Right lung (tissue), 5 donors: ENCODE results near the gene GLB1L2. TPM values are rescaled to one million over a fixed set of nuclear protein-coding genes. Genes with fewer than 3 reads are reported as not detected.
"Not testable (repeated sequence)": the region's sequence is repeated elsewhere in the genome, so short reads cannot be mapped to it uniquely, and the experiment has no call there.

Experiments used
- DNase-seq, 2 donors: peaks; one replicate each; pipeline ENCODE4 v3.0.0-alpha.2; 2013
- polyA plus RNA-seq, 5 donors: library from polyadenylated mRNA; unstranded; fragments of 120-200 nt; gene quantifications; one replicate each; pipeline versions ENCODE4 v1.2.1 to v1.2.3, GENCODE V29; 2013; ENCODE audit warnings: inconsistent platforms in 1 of 5, low replicate concordance in 1 of 5; ENCODE audit not compliant: insufficient read length in 5 of 5, insufficient read depth in 1 of 5

The GLB1L2 gene
- polyA plus RNA-seq, 5 donors = 4.7 to 6.0 (median 4.8) TPM

DNA sequence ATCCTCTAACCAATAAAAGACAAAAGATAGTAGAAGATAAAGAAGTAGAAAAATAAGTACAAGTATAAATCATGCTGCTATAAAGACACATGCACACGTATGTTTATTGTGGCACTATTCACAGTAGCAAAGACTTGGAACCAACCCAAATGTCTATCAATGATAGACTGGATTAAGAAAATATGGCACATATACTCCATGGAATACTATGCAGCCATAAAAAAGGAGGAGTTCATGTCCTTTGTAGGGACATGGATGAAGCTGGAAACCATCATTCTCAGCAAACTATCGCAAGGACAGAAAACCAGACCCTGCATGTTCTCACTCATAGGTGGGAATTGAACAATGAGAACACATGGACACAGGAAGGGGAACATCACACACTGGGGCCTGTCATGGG, 10.4 kb upstream of the GLB1L2 start:
- not testable (repeated sequence) for DNase-seq

DNA sequence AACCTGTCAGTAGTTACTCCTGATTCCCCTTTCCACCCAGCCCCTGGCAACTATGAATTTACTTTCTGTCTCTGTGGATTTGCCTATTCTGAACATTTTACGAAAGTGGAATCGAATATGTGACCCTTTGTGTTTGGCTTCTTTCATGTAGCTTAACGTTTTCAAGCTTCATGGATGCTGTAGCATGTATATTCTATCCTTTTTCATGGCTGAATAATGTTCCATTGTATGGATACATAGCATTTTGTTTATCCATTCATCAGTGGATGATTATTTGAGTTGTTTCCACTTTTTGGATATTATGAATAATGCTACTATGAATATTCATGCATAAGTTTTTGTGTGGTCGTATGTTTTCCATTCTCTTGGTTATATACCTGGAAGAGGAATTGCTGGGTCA, 9.2 kb upstream of the GLB1L2 start:
- no peak for DNase-seq

DNA sequence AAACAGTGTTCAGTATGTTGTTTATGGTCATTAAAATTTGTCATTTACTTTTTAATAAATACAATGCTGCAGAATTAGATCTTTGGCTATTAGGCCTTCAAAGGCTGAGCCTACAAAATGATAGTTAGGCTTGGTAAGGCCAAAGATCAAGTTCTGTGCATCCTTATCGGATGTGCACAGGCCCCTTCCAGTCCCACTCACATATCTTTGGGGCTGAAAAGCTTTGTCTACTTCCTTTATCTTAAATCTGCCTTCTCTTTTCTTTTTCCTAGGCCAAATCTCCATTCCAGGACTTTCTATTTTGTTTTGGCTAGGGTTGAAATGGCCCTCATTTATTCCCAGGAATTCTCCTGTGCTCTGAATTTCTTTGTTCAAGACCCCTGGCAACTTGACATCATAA, 3.4 kb upstream of the GLB1L2 start:
- DNase-seq = no peak

DNA sequence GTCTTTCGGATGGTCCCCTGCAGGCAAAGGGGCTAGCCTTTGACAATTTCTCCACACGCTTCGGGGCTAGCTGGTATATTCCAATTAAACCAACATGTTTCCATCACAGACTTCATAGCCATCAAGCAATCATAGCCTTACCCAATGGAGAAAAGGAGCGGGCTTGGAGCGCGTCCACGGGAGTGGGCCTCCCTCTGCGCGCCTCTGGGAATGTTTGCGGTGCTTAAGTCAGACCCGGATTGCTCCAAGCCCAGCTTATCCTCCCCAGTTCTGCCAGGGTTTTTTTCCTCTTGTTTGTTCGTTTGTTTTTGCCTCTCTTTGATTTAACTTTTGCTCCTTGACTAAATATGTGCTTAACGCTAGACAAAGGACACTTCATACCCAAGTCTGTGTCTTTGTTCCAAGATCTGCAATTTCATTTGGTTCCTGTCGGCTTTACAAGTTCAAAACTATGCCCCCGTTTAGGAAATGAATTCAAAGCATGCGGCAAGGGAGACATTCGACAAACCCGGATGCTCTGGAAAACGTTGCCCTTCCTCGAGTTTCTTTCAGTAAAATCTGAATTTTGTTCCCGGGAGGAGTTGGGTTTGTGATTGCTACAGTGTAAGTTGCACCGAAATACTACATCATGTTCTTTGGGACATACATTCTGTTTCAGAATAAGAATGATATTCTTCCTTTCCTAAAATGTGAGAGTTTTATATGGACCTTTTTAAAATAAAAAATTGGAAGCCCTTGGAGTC, 1.0 kb upstream of the GLB1L2 start:
- DNase-seq = no peak

DNA sequence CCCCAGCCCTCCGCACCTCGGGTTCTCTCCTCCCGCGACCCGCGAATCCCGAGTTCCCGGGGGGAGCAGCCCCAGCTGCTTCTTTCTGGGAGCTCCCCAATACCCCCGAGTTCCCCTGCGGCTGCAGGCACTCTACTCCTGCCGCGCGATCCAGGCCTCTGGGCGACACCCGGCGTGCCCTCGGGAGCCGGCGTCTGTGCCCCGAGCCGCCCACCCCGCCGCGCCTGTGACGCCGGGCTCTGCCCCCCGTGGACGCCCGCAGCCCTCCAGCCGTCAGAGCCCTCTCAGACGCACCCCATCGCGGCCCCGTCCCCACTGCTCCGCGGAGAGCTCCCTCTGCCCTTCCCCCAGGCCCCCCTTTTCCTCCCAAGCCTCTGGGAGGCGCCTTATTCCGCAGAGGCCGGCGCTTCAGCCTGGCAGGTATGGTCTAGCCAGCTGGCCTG, 422 bp downstream of the GLB1L2 start:
- no peak for DNase-seq

DNA sequence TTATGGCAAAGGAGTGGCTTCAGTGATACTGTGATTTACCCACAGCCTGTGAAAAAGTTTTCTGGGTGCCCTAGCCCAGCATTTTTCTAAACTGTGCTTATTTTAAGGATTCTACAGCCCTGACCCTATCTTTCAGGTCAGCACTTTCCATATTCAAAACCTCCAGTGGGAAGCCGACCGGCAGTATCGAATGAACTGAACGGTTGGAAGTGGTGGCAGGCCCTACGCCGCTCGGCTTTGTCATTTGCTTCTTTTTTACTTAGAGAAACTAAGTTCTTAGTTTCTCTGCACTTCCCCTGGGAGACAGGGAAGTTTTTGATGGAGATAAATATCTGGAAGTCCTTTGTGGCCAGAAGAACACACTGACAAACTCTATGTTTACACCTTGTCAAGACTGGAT, 994 bp downstream of the GLB1L2 start:
- no peak for DNase-seq

DNA sequence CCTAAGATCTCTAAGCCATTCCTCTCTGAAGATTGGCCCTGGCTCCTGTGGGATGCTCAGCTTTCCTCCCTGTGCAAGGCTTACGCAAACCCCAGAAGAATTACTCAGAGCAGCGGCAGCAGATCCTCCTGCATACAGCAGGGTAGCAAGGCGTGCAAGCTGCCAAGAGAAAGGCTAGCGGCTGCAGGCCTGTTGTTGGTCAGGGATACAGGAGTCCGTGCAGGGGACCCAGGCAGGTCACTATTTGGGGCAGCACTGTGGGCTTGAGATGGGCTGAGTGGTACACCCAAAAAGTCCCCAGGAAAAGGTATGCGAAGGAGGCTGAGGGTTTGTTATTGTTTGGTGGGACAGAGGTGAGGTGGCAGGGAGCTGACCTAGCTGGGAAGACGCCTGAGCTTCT, 1.5 kb downstream of the GLB1L2 start:
- no peak for DNase-seq

DNA sequence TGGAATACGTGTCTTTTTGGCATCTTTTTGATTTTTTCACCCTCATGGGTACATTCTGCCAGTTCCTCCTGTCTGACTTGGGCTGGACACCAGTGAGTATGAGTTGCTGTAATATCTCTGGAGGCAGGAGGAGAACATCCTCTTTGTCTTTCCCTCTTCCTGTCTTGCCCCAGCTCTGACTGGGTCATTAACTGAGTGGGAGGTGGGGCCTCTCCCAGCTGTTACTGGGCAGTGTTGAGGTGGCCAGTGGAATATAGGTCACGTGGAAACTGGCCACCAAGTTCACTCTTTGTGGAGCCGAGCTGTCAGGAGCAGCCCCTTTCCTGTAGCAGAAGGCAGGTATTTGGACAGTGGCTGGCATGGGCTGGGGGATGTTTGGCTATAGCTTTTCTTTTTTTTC, 2.2 kb downstream of the GLB1L2 start:
- DNase-seq = no peak

DNA sequence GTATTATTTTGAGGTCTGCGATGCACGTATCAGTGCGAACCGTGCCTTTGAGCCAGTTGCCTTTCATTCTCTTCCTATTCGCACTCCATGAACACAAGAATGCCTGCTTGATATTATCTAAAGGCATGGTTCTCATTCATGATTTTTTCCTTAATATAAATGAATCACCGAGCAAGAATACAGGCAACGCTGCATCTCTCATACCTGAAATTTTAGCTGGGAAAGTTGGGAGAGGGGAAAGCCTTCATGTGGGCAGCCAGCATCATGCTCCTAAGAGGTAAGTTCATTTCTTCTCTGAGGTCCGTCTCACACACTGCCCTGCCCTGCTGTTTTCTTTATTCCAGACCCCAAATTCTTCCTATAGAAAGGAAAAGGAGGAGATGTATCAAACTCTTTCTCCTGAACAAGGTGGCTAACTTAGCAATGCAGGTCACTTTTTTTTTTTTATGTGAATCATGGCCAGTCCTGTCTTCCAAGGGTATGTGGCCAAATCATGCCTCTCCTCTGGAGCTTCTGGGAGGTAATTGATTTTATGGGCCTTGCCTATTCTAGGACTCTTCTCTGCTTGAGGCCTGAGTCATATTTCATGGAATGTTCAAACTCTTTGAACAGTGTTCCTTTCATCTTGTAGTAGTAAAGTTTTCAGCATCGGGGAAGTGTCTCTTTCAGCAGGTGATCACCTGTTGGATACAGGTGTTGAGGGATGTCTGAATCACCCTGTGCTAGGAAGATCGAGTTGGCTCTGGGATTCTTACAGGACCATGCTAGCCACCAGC, 3.2 kb downstream of the GLB1L2 start:
- DNase-seq = no peak

DNA sequence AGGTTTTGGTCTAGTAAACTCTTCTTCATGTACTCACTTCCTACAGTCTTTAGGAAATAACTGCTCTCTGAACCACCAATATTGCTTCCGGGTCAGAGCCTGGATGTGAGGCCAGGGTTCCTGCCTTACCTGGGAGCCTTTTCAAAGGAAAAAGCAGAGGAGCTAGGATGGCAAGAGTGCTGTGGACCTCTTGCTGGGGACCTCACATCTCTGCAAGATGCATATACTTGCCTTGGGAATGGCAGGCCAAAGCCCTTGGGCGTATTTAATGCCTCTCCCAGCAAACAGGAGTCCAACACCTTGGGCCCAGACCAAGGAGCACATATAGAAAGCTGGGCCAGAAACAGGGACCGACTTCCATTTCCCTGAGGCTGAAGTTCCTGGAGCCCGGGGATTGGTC, 5.3 kb downstream of the GLB1L2 start:
- DNase-seq = no peak

DNA sequence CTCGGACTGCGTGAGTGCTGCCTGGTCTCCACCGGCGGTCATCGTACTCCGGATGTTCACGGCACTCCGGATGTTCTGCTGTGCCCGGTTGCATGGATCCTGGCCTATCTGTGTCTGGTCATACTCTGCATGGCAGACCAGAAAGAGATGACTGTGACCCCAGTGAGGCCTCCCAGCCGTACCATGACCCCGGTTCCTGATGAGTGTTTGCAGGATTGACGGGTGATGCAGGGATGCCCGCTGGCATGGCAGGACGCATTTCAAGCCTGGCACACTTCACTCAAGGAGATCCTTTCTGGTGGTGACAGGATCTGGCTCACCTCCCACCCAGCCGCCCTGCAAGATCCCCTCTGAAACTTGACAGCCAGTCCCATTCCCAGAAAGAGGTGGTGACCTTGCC, 6.3 kb downstream of the GLB1L2 start:
- DNase-seq = no peak

DNA sequence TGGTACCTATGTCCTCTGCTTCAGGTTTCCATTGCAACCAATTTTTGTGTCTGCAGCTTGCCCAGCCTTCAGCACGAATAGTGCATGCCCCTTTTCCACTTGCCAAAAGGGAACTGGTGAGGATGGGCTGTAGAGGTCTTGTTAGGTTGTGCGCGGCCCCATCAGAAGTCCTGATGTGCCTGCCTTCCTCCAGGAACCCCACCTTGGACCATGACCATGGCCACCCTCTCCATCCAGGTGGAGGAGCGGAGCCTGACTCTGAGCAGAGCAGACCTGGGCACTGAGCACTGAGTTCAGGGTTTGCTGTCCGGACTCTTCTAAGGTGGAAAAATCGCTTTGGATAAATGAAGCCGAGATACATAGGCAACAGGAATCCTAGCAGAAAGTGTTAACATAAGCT, 6.9 kb downstream of the GLB1L2 start:
- DNase-seq = no peak

DNA sequence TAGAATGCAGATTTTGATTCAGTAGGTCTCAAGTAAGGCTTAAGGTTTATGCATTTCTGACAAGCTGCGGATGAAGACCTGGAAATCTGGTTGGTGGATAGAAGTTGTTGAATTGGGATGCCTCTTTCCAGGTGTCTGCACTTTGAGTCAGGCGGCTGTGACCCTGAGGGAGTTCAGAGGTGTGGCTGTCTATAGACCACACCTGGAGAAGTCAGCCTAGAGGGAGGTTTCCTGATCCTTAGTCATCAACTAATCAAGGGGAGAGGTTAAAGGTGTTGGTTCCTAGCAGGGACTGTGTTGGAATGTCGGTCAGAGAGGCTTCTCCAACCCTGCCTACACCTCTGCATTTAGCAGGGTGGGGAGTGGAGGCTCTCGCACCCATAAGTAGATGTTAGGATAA, 8.0 kb downstream of the GLB1L2 start:
- no peak for DNase-seq

DNA sequence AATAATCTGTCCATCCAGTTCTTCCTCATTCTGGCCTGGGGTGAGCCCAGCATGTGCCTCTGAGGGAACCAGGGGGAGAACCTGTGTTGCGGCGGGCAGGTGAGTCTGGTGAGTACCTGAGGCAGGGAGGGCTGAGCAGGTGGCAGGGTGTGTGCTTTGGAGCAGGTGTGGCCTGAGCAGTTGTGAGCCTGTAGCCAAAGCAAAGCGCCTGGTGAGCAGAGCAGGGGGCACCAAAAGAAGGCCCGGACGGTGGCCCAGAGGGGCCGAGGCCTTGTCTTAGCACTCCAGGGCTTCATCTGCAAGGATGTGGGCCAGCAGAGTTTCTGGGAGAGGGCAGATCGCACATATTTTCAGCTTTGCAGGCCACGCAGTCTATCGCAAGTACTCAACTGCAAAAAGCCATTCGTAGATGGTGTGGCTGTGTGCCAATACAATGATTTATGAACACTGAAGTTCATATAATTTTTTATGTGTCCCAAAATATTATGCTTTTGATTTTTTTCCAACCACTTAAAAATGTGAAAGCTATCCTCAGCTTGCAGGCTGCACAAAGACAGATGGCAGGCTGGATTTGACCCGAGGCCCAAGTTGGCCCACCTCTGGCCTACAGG, 8.7 kb downstream of the GLB1L2 start:
- no peak for DNase-seq

DNA sequence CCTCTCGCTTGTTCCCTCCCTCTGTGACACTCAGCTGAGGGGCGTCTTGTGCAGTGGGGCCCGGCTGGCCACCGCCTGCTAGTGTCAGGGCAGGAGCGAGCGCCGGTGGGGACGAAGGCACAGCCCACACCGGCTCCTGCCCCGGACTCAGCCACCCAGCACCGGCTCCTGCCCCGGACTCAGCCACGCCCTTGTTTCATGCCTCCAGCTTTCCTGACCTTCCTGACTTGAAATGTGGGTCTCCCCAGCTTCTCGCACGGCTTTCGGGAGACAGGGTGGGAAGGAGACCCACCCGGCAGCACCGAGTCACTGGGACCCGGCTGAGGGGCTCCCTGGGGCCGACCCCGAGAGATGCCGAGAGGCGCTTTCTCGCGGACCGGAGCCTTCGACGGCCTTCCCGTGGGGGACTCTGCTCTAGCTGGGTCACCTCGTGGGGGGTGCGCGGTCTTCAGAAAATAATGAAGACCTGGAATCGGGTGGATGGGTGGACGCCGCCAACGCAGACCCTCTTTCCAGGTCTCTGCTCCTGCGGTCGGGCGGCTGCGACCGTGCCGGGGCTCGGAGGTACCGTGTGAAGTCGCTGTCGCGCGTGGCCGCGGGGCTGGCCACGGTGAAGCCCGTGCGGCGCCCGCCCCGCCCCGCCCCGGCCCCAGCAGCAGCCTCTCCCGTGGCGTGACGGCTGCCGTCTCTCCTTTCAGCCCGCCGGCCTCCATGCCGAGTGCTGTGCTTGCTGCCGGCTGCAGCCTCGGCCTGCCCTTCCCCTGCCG, 10.2 kb downstream of the GLB1L2 start:
- no peak for DNase-seq

DNA sequence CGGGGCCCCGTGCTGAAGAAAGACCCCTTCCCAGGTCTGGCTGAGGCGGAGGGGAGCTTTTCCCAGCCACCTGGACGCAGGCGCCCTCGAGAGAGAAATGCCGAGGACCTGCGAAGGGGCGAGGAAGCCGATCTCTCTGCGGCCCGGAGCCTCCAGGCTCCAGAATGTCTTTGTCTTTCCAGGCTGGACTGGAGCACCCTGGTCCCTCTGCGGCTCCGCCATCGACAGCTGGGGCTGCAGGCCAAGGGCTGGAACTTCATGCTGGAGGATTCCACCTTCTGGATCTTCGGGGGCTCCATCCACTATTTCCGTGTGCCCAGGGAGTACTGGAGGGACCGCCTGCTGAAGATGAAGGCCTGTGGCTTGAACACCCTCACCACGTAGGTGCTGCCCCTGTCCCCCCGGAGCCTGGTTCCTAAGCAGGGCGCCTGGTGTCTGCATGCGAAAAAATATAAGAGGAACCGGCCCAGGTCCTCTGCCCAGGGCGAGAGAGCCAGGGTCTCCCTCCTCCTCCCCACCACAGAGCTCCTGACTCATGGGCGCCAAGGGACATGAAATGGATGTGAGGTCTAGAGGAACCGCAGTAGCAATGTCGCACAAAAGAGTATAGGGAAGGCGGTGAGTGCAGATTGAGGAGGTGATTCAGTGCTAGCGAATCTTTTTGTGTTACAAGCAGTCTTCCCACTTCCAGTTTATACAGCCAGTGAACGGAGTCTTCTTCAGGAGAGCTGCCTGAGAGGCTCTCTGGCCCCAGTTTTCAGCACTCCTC, 11.0 kb downstream of the GLB1L2 start:
- no peak for DNase-seq

DNA sequence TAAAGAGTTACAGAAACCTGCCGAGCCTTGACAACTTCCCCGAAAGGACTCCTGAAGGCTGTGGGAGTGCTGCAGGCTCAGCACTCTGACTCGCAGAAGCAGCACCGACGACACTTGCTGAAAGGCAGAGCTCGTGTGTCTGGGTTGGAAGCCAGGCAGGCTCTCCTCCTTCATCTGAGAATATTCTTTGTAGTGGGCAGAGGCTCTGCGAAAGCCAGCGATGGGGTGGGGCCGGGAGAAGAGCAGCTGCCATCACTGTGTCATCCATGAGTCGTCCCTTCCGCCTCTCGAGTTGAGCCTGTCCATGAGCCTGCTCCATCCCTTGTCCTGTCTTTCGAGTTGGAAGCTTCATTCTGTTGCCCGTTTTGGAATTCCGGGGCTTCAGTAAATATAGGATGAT, 11.9 kb downstream of the GLB1L2 start:
- no peak for DNase-seq

DNA sequence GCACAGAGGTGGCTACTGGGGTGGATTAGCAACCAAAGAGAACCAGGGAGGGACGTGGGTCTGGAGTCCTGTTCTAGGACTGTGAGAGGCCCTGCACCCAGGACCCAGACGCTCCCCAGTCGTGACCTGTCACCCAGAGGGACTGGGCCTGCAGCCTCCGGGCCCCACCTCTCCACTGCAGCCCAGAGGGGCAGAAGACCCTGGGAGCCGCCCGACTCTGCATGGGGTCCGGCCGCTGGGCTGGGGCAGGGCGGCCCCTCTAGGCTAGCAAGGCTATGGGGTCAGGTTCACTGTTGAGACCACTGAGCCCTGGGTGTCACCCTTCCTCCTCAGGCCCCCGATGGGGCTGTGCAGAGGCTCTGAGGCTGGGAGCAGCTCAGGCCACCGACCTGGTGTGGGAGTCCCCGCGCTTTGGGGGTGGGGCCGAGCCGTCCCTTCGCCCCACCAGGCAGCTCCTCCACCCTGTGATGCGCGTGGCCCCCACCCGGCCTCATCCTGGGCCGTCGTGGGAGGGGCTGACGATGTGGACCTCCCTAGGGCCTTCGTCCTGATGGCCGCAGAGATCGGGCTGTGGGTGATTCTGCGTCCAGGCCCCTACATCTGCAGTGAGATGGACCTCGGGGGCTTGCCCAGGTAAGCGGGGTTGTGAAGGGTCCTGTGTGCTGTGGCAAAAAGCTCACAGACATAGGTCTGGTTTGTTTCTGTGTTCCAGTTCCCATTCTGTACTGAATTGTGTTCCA, 12.9 kb downstream of the GLB1L2 start:
- not testable (repeated sequence) for DNase-seq

DNA sequence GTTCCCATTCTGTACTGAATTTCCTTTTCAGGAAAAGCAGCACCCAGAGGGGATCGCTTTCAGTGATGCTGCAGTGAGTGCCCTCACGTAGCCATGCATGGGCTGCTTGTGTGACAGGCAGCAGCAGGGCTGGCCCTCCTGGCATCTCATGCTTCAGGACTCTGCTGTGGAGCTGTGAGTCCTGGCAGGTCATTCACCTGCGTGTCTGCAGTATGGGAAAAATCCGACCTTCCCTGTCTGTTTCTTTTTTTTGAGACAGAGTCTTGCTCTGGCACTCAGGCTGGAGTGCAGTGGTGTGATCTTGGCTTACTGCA, 13.4 kb downstream of the GLB1L2 start:
- no peak for DNase-seq

DNA sequence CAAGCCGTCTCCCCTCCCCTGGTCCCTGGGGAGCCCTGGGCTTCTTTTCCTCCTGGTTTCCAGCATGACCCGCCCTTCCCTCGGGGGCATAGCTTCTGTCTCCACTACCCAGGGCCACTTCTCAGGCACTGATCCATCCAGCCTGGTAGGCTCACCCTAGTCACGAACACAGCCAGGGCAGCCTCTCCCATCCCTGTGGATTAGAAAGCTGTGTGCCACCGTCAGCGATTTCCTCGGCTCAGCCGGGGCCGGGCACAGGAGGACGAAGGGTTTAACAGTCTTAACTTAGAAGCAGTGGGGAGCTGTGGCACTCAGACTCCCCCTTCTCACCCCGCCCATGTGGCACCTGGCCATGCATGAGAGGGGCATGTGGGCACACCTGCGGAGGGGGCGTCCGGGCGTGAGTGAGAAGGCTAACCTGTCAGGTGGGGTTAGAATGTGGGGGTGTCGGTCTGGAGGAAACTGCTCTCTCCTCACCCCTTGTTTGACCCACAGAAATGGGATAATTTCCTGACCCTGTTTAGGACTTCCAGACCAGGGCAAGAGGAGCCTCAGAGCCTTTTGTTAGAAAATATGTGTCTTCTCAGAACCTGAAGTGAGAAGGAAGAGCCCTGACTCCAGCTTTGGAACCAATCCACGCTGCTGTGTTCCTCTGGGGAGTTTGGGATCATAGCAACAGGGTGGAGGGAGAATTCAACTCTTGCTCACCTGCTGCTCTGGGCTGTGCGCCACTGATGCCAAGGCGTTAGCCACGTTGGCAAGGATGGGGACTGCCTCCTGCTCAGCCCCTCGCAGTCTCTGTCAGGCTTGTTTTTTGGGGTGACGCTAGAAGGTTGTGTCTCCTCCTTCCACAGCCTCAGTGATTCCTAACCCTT, 14.6 kb downstream of the GLB1L2 start:
- no peak for DNase-seq
